DND-41 (cell line): ENCODE data around the gene NELL2.
A peak's percentile ranks its signal among the peaks of the same experiment; 100 is the strongest.
"Not testable (repeated sequence)": the region's sequence is repeated elsewhere in the genome, so short reads cannot be mapped to it uniquely, and the experiment has no call there.

ENCODE experiments used
- ATAC-seq: fragments of 200-7000 bp; cut with Tn5 transposase; 3 replicates; pipeline ENCODE4 v1.9.1; 2021; ENCODE audit warnings: low read depth; ENCODE audit not compliant: insufficient read depth
- DNase-seq: peaks from one replicate; pipeline ENCODE4 v3.0.0-alpha.2; 2020
- H2AFZ ChIP-seq: 2 replicates; pipeline ENCODE4 v1.6.0; 2012; ENCODE audit warnings: low read depth, low read length
- H3K27ac ChIP-seq: 2 replicates; pipeline ENCODE4 v1.5.1; 2012; ENCODE audit warnings: low read length, inconsistent platforms
- H3K27me3 ChIP-seq: fragments of 200-600 bp; sonication (generic); 2 replicates; pipeline ENCODE4 v1.6.0; 2012; ENCODE audit warnings: low read length, mild to moderate bottlenecking, inconsistent platforms; ENCODE audit not compliant: insufficient read depth, poor library complexity
- H3K36me3 ChIP-seq: 2 replicates; pipeline ENCODE4 v1.5.1; 2012; ENCODE audit warnings: low read length, inconsistent platforms; ENCODE audit not compliant: insufficient read depth
- H3K4me1 ChIP-seq: 2 replicates; pipeline ENCODE4 v1.5.1; 2012; ENCODE audit warnings: mild to moderate bottlenecking, low read length; ENCODE audit not compliant: insufficient read depth
- H3K4me2 ChIP-seq: 2 replicates; pipeline ENCODE4 v1.6.0; 2012; ENCODE audit warnings: mild to moderate bottlenecking, moderate library complexity, low read length, inconsistent platforms; ENCODE audit not compliant: insufficient read depth
- H3K4me3 ChIP-seq, 2 experiments: fragments of 200-600 bp in 1 of 2; shearing (Covaris generic) in 1 of 2; 2 replicates each; pipeline ENCODE4 v1.5.1; 2012 to 2016; ENCODE audit warnings: inconsistent platforms in 2 of 2, low read length in 2 of 2, mild to moderate bottlenecking in 2 of 2, low read depth in 1 of 2, moderate library complexity in 1 of 2
- H3K79me2 ChIP-seq: 2 replicates; pipeline ENCODE4 v1.6.0; 2012; ENCODE audit warnings: low read length, inconsistent platforms; ENCODE audit not compliant: insufficient read depth
- H3K9ac ChIP-seq: 2 replicates; pipeline ENCODE4 v1.6.0; 2012; ENCODE audit warnings: low read depth, mild to moderate bottlenecking, inconsistent platforms, low read length, moderate library complexity
- H3K9me3 ChIP-seq: 2 replicates; pipeline ENCODE4 v1.5.1; 2012; ENCODE audit warnings: low read length, moderate library complexity, mild to moderate bottlenecking, inconsistent platforms; ENCODE audit not compliant: insufficient read depth, severe bottlenecking
- H4K20me1 ChIP-seq: 2 replicates; pipeline ENCODE4 v1.6.0; 2012; ENCODE audit warnings: low read length; ENCODE audit not compliant: insufficient read depth
- CTCF ChIP-seq: IDR thresholded peaks from 2 replicates; pipeline ENCODE4 v1.5.1; 2012; ENCODE audit warnings: borderline replicate concordance, low read length, moderate library complexity, mild to moderate bottlenecking; ENCODE audit not compliant: poor library complexity, severe bottlenecking; ENCODE audit errors: extremely low read depth
- EZH2 ChIP-seq: IDR thresholded peaks from 3 replicates; pipeline ENCODE4 v1.6.1; 2012; ENCODE audit warnings: borderline replicate concordance, low read depth, mild to moderate bottlenecking, moderate library complexity, low read length, inconsistent platforms; ENCODE audit not compliant: severe bottlenecking

Gene NELL2

GRCh38 chr12:44837114-44837755 lies 38.9 kb downstream of the NELL2 start:
- no peaks in the 10 kb centered on the region for H4K20me1 ChIP-seq
- TF ChIP-seq CTCF, result no peak
- TF ChIP-seq EZH2, result no peak
- H3K27ac ChIP-seq, result no peak overlapping the region
- H3K79me2 ChIP-seq, result no peaks in the 10 kb centered on the region
- no peaks in the 10 kb centered on the region for H3K36me3 ChIP-seq
- H3K4me1 ChIP-seq, result no peaks in the 10 kb centered on the region
- H3K9ac ChIP-seq, result no peak overlapping the region
- no peak overlapping the region for H2AFZ ChIP-seq
- H3K9me3 ChIP-seq, result no peaks in the 10 kb centered on the region
- H3K4me3 ChIP-seq, result no peak overlapping the region
- DNase-seq (no peak), ATAC-seq (no peak)
- no peaks in the 10 kb centered on the region for H3K27me3 ChIP-seq
- no peak overlapping the region for H3K4me2 ChIP-seq

GRCh38 chr12:44835641-44836379 lies 40.3 kb downstream of the NELL2 start:
- Histone ChIP-seq H3K4me1 (no peaks in the 10 kb centered on the region), H3K27ac (no peak overlapping the region; the same call in 1 of the 2 replicates), H4K20me1 (no peaks in the 10 kb centered on the region), H2AFZ (peak overlapping the region; percentile 21; the same call in 1 of the 2 replicates), H3K4me3 (no peak overlapping the region), H3K9ac (no peak overlapping the region), H3K9me3 (no peaks in the 10 kb centered on the region), H3K27me3 (no peaks in the 10 kb centered on the region), H3K4me2 (no peak overlapping the region), H3K79me2 (no peaks in the 10 kb centered on the region), H3K36me3 (no peaks in the 10 kb centered on the region)
- ATAC-seq, result no peak
- TF ChIP-seq EZH2, result no peak
- no peak for TF ChIP-seq CTCF
- no peak for DNase-seq

GRCh38 chr12:44834996-44835395 lies 41.1 kb downstream of the NELL2 start:
- H3K9ac ChIP-seq, H3K9me3 ChIP-seq, H3K4me2 ChIP-seq, DNase-seq, H3K79me2 ChIP-seq, H2AFZ ChIP-seq, H4K20me1 ChIP-seq, H3K36me3 ChIP-seq, H3K27me3 ChIP-seq, ATAC-seq, H3K4me3 ChIP-seq, H3K4me1 ChIP-seq, H3K27ac ChIP-seq: not testable (repeated sequence)

GRCh38 chr12:44833561-44833960 lies 42.6 kb downstream of the NELL2 start:
- TF ChIP-seq CTCF (no peak), EZH2 (no peak)
- DNase-seq (no peak), ATAC-seq (no peak)
- H3K9ac ChIP-seq, result no peak overlapping the region
- H3K27ac ChIP-seq, result no peak overlapping the region
- H2AFZ ChIP-seq, result no peak overlapping the region
- H3K4me2 ChIP-seq, result no peak overlapping the region
- H3K79me2 ChIP-seq, result no peaks in the 10 kb centered on the region
- H3K4me1 ChIP-seq, result no peaks in the 10 kb centered on the region
- no peaks in the 10 kb centered on the region for H3K36me3 ChIP-seq
- no peaks in the 10 kb centered on the region for H3K27me3 ChIP-seq
- no peaks in the 10 kb centered on the region for H3K9me3 ChIP-seq
- H3K4me3 ChIP-seq, result no peak overlapping the region
- H4K20me1 ChIP-seq, result no peaks in the 10 kb centered on the region
